ENCODE measurements around the gene STAT6. TPM values are rescaled to one million over a fixed set of nuclear protein-coding genes. Genes with fewer than 3 reads are reported as not detected.
A peak's percentile ranks its signal among the peaks of the same experiment; 100 is the strongest.

The STAT6 gene
- total and polyA plus RNA-seq, 2 of the 8 experiments (the other 6 are each of a cell fraction or from before 2014, with no cell fraction given) = 32.9 to 38.7 TPM

DNA sequence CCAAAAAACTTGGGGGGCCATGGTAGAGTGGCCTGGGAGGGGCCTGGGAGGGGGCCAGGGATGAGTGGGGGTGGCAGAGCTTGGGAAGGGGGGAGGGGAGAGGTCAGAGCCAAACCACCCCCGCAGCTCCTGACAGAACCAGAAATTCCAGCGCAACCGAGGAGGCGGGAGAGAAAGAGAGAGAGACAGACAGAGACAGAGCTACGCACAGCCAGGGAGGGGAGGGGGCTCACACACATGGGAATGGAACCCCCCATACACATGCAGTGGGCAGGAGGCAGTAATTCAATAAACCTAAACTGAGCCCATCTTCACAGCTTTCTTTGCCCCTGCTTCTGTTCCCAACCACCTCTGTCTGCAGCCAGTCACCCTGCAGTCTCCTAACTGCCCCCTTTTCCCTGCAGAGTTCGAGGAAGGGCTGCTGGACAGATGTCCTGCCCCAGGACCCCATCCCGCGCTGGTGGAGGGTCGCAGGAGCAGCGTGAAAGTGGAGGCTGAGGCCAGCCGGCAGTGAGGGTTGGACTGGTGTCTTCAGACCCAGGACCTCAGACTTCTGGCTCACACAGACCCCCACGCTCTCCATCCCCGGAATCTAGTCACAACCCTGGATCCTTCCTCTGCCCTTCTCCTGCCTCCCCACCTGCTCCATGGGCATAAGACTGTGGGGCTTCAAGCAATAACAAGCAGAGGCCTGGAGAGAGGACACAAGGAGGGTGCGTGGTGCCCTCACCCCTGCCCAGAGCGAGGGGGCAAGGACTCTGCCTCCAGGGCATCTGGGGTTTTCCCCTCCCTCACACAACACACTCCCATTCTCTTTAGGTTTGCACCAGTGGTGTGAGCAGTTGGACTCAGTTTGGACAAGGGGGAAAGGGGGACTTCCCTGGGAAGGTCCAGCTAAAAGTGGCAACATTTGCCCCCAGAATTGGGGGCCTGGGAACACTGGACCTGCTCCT, 16.7 kb downstream of the STAT6 start:
- Histone ChIP-seq H3K18ac (ENCODE audit: extremely low read depth, low read length) (no peak overlapping the region), H3K9me3 (ENCODE audit: insufficient read depth in 2 of 2, low read depth in 1 of 2, low read length in 1 of 2) (no peaks in the 10 kb centered on the region), H2BK5ac (ENCODE audit: low read depth, low read length) (peak overlapping the region; percentile 87), H3K4me1 (replicated peaks in 1 of 4; ENCODE audit: control insufficient read depth in 3 of 4, insufficient read depth in 4 of 4, low read length in 3 of 4) (peaks cover 0 to 27% (median 20%) of the 10 kb centered on the region in 4 experiments; a peak in 6 of 7 replicates), H3K79me2 (ENCODE audit: control insufficient read depth in 1 of 2, insufficient read depth in 2 of 2, low read length in 2 of 2) (peaks cover 0 to 16% of the 10 kb centered on the region in 2 experiments; a peak in 1 of 4 replicates), H3K23me2 (ENCODE audit: low read depth, low read length) (peaks cover 5% of the 10 kb centered on the region; the same call in 1 of the 2 replicates), H3K9ac (replicated peaks in 1 of 4; ENCODE audit: extremely low read depth in 1 of 4, low read depth in 3 of 4, low read length in 3 of 4) (peak overlapping the region in 3 of 4 experiments; percentile 25 to 50 (median 26); a peak in 5 of 7 replicates), H2BK12ac (ENCODE audit: low read depth, low read length) (peak overlapping the region; percentile 60; the same call in 1 of the 2 replicates), H3K27ac (ENCODE audit: low read depth, low read length) (peak overlapping the region; percentile 57; the same call in 1 of the 2 replicates), H4K20me1 (replicated peaks in 1 of 2; ENCODE audit: control insufficient read depth in 1 of 2, insufficient read depth in 2 of 2, low read length in 2 of 2) (peaks cover 4 to 11% of the 10 kb centered on the region in 2 experiments), H3K4me3 (ENCODE audit: extremely low read depth in 1 of 4, insufficient read depth in 2 of 4, low read depth in 3 of 4, low read length in 4 of 4) (no peak overlapping the region; a peak in 1 of 8 replicates), H2AFZ (ENCODE audit: low read length) (no peak overlapping the region), H3K56ac (replicated peaks; ENCODE audit: insufficient read length, low read depth, low read length) (peak overlapping the region; percentile 49), H3K79me1 (ENCODE audit: low read depth, low read length) (peaks cover 4% of the 10 kb centered on the region), H2BK120ac (replicated peaks; ENCODE audit: low read depth, low read length) (no peak overlapping the region), H4K5ac (ENCODE audit: insufficient read length, low read depth, low read length) (peak overlapping the region; percentile 1), H2AK5ac (ENCODE audit: low read depth, low read length) (no peak overlapping the region), H4K91ac (replicated peaks; ENCODE audit: insufficient read length, low read length) (peak overlapping the region; percentile 17), H2BK20ac (ENCODE audit: low read length) (no peak overlapping the region), H3K23ac (ENCODE audit: insufficient read length) (no peak overlapping the region), H3K4ac (replicated peaks; ENCODE audit: insufficient read length, low read depth, low read length) (peak overlapping the region; percentile 30), H3K4me2 (ENCODE audit: insufficient read depth in 1 of 2, low read depth in 2 of 2, low read length in 2 of 2) (peak overlapping the region; percentile 53 to 64), H3K27me3 (replicated peaks in 1 of 4; ENCODE audit: control insufficient read depth in 3 of 4, extremely low read depth in 1 of 4, insufficient read depth in 3 of 4, low read length in 3 of 4) (no peaks in the 10 kb centered on the region), H3K36me3 (ENCODE audit: control insufficient read depth in 2 of 4, insufficient read depth in 4 of 4, low read length in 3 of 4) (peaks cover 9 to 32% (median 18%) of the 10 kb centered on the region in 4 experiments), H2BK15ac (ENCODE audit: low read length) (no peak overlapping the region), H3K14ac (ENCODE audit: insufficient read length) (no peak overlapping the region), H4K8ac (ENCODE audit: extremely low read depth, insufficient read depth, low read length) (peak overlapping the region; percentile 42; the same call in 1 of the 2 replicates)
- POLR2A ChIA-PET (ENCODE audit: partially characterized antibody) = interaction anchor here (0.6 to 16.5 kb wide), 16 partner anchors 13 to 365 kb away, joined by 3 to 352 read pairs (median 4); partner anchors contain the start of genes GLI1, LRP1, NEMP1 and SHMT2
- WGBS, 2 experiments (ENCODE audit: extremely low coverage in 1 of 2, insufficient coverage in 1 of 2, insufficient read length in 1 of 2, insufficient replicate concordance in 2 of 2, low coverage in 1 of 2, low lambda C conversion rate in 2 of 2, missing lambda C conversion rate in 1 of 2) = 86% methylated on average over 10 of the region's 15 CpGs; no CpG with 5 or more reads in 1 of the 2 experiments
- CTCF ChIA-PET (ENCODE audit: partially characterized antibody) = interaction anchor here (0.7 to 14.0 kb wide), 21 partner anchors 12 to 183 kb away, joined by 3 to 325 read pairs (median 5); partner anchors contain the start of genes LRP1, NEMP1, STAT6 and TAC3
- DNase-seq (ENCODE audit: low read depth in 1 of 2, low spot score in 2 of 2) (no peak), FAIRE-seq (no peak)
- TF ChIP-seq NANOG (IDR thresholded peaks at IDR 0.05; ENCODE audit: insufficient read depth, low read depth, low read length, poor library complexity, severe bottlenecking) (no peak), POLR2AphosphoS5 (IDR thresholded peaks at IDR 0.05; ENCODE audit: low read depth, low read length) (0 out of 2 replicates have a peak, but pooled peaks have one; percentile 41), BCL11A (IDR thresholded peaks at IDR 0.05; ENCODE audit: low read depth in 2 of 2, low read length in 2 of 2) (no peak), TEAD4 (IDR thresholded peaks at IDR 0.05; ENCODE audit: low read depth, low read length) (peak; percentile 43; the same call in 1 of the 2 replicates), TAF1 (IDR thresholded peaks at IDR 0.05; ENCODE audit: low read depth, low read length) (peak; percentile 8; the same call in 1 of the 2 replicates)
- TF ChIP-seq, protein P1, sequence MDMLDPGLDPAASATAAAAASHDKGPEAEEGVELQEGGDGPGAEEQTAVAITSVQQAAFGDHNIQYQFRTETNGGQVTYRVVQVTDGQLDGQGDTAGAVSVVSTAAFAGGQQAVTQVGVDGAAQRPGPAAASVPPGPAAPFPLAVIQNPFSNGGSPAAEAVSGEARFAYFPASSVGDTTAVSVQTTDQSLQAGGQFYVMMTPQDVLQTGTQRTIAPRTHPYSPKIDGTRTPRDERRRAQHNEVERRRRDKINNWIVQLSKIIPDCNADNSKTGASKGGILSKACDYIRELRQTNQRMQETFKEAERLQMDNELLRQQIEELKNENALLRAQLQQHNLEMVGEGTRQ (IDR thresholded peaks at IDR 0.05; ENCODE audit: low read length) = no peak

Measured in H1 (cell line).